Thoracic aorta (tissue), 2 donors: ENCODE data around the gene ZFYVE28. TPM values are rescaled to one million over a fixed set of nuclear protein-coding genes. Genes with fewer than 3 reads are reported as not detected.

Experiments used
- ATAC-seq: fragments of 150-250 bp; one replicate; pipeline ENCODE4 v1.8.0; 2017; ENCODE audit warnings: low read depth; ENCODE audit not compliant: insufficient number of reproducible peaks, low FRiP score
- DNase-seq: peaks from one replicate; pipeline ENCODE4 v3.0.0-alpha.2; 2020; ENCODE audit warnings: low spot score
- H3K27ac ChIP-seq, 2 donors: fragments of 200-600 bp; sonication (generic); 1 replicate in 1 of 2; 2 replicates in 1 of 2; pipeline ENCODE4 v1.5.1; 2016; ENCODE audit warnings: mild to moderate bottlenecking in 2 of 2, moderate library complexity in 2 of 2
- H3K27me3 ChIP-seq: fragments of 200-600 bp; sonication (generic); replicated peaks from 2 replicates; pipeline ENCODE4 v1.6.0; 2016; ENCODE audit warnings: mild to moderate bottlenecking; ENCODE audit not compliant: insufficient read depth
- H3K36me3 ChIP-seq: fragments of 200-600 bp; sonication (generic); one replicate; pipeline ENCODE4 v1.5.1; 2016
- H3K4me1 ChIP-seq, 2 donors: fragments of 200-600 bp; sonication (generic); 1 replicate in 1 of 2; 2 replicates in 1 of 2; pipeline versions ENCODE4 v1.5.1 to v1.6.0; 2016; ENCODE audit warnings: low read depth in 2 of 2, mild to moderate bottlenecking in 1 of 2; ENCODE audit not compliant: control insufficient read depth in 1 of 2
- H3K4me3 ChIP-seq: fragments of 200-600 bp; sonication (generic); 2 replicates; pipeline ENCODE4 v1.5.1; 2016; ENCODE audit warnings: mild to moderate bottlenecking
- H3K9me3 ChIP-seq: fragments of 200-600 bp; sonication (generic); 2 replicates; pipeline ENCODE4 v1.5.1; 2016
- total RNA-seq, 2 donors: library from RNA; depleted of rRNA; stranded (reverse); fragments of >200 nt; gene quantifications; one replicate each; pipeline versions ENCODE4 v1.1.0 to v1.2.3, GENCODE V29; 2016
- TF ChIP-seq, protein P1 (sequence below): fragments of 200-600 bp; sonication (generic); IDR thresholded peaks from one replicate; pipeline ENCODE4 v1.5.1; 2019; ENCODE audit warnings: antibody characterized with exemption

ZFYVE28 gene
- total RNA-seq, 2 donors from 2014 or later: 11.5 to 20.2 TPM

DNA sequence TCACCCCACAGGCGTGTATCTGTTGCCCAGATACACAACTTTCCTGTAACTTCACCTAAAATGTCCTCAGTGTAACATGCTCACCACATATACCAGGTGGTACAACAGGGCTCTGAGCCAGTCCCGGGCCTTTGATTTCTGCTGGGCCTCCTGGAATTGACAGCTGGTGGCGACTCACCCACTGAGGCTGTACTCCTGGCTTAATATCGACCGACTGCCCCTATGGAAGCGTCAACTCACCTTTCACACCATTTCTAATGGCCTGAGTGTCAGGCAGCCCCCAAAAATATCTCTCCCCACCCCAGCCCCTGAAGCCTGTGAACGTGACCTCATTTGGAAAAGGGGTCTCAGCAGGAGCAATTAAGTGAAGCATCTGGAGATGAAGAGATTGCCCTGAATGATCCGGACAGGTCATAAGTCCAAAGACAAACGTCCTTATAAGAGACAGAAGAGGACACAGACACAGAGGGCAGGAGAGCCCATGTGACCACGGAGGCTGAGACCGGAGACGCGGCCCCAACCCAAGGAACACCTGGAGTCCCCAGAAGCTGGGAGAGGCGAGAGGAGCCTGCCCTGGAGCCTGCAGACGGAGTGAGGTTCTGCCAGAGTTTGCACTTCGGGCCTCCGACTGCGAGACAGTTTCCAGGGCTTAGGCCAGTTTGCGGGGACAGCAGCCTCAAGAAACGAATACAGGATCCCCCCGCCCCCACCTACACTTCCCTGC, 144.0 kb downstream of the ZFYVE28 start:
- ATAC-seq (no peak), DNase-seq (no peak)
- Histone ChIP-seq H3K4me1 (no peaks in the 10 kb centered on the region), H3K27ac (no peak overlapping the region), H3K27me3 (no peaks in the 10 kb centered on the region), H3K9me3 (no peaks in the 10 kb centered on the region), H3K36me3 (no peaks in the 10 kb centered on the region), H3K4me3 (no peak overlapping the region)
- TF ChIP-seq, protein P1, sequence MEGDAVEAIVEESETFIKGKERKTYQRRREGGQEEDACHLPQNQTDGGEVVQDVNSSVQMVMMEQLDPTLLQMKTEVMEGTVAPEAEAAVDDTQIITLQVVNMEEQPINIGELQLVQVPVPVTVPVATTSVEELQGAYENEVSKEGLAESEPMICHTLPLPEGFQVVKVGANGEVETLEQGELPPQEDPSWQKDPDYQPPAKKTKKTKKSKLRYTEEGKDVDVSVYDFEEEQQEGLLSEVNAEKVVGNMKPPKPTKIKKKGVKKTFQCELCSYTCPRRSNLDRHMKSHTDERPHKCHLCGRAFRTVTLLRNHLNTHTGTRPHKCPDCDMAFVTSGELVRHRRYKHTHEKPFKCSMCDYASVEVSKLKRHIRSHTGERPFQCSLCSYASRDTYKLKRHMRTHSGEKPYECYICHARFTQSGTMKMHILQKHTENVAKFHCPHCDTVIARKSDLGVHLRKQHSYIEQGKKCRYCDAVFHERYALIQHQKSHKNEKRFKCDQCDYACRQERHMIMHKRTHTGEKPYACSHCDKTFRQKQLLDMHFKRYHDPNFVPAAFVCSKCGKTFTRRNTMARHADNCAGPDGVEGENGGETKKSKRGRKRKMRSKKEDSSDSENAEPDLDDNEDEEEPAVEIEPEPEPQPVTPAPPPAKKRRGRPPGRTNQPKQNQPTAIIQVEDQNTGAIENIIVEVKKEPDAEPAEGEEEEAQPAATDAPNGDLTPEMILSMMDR: no peak

- no peak for DNase-seq
- no peak for ATAC-seq
- H3K4me3 ChIP-seq: no peak overlapping the region
- H3K36me3 ChIP-seq: no peaks in the 10 kb centered on the region
- H3K27ac ChIP-seq: no peak overlapping the region
- H3K9me3 ChIP-seq: no peaks in the 10 kb centered on the region
- H3K27me3 ChIP-seq: no peaks in the 10 kb centered on the region
- TF ChIP-seq, protein P1: no peak
- H3K4me1 ChIP-seq: no peaks in the 10 kb centered on the region
These were observed 144.7 kb downstream of the ZFYVE28 start for GRCh38 chr4:2273657-2274319.

DNA sequence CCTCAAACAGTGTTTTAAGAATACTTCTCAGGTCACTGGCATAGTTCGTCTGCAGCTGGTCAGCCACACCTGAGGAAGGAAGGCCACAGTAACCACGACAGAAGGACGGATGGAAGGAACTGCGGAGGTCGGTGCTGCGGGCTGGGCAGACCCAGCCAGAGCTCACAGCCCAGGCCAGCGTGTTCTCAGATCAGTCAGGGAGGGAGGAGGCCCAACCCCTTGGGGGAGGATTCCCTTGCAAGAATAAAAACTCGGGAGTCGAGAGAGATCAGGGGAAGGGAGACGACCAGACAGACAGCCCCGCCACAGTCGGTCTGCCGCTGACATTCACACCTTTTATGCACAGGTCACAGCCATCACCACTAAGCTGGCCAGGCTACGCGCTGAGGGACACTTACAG, 145.2 kb downstream of the ZFYVE28 start:
- DNase-seq (no peak), ATAC-seq (no peak)
- no peaks in the 10 kb centered on the region for H3K27me3 ChIP-seq
- no peaks in the 10 kb centered on the region for H3K9me3 ChIP-seq
- H3K27ac ChIP-seq: no peak overlapping the region
- TF ChIP-seq, protein P1: no peak
- no peak overlapping the region for H3K4me3 ChIP-seq
- H3K36me3 ChIP-seq: no peaks in the 10 kb centered on the region
- no peaks in the 10 kb centered on the region for H3K4me1 ChIP-seq

GRCh38 chr4:2272828-2273120, 145.7 kb downstream of the ZFYVE28 start:
- TF ChIP-seq, protein P1: no peak
- Histone ChIP-seq H3K36me3 (no peaks in the 10 kb centered on the region), H3K27ac (no peak overlapping the region), H3K27me3 (no peaks in the 10 kb centered on the region), H3K9me3 (no peaks in the 10 kb centered on the region), H3K4me1 (no peaks in the 10 kb centered on the region), H3K4me3 (no peak overlapping the region)
- no peak for DNase-seq
- no peak for ATAC-seq

GRCh38 chr4:2272026-2272827, 146.2 kb downstream of the ZFYVE28 start:
- TF ChIP-seq, protein P1: no peak
- Histone ChIP-seq H3K27ac (no peak overlapping the region), H3K4me1 (no peaks in the 10 kb centered on the region), H3K36me3 (no peaks in the 10 kb centered on the region), H3K9me3 (no peaks in the 10 kb centered on the region), H3K4me3 (no peak overlapping the region), H3K27me3 (no peaks in the 10 kb centered on the region)
- DNase-seq (no peak), ATAC-seq (no peak)
